MCF 10A (cell line): ENCODE results near the gene STAT4. TPM values are rescaled to one million over a fixed set of nuclear protein-coding genes. Genes with fewer than 3 reads are reported as not detected.

Experiments
- BruUV-seq: library from RNA; stranded (reverse); fragments of 400-500 nt; replicated peaks from 2 replicates; lab custom pipeline; 2021; lab: Mats Ljungman, UMichigan
- CTCF ChIA-PET: fragments of 300-600 bp; sonication (Branson Sonifier 250); formaldehyde crosslinking; extraction: SDS; loops from one replicate; lab custom pipeline; 2021; ENCODE audit warnings: antibody characterized with exemption, inconsistent platforms; lab: Yijun Ruan, JAX
- POLR2A ChIA-PET: fragments of 300-600, 350-650 bp; sonication (Branson Sonifier 250); formaldehyde crosslinking; extraction: SDS; loops from one replicate; lab custom pipeline; 2020; ENCODE audit warnings: antibody characterized with exemption, inconsistent platforms; lab: Yijun Ruan, JAX
- DNase-seq: peaks from one replicate; pipeline ENCODE4 v3.0.0-alpha.2; 2018; ENCODE audit not compliant: unreplicated experiment
- H3K27ac Mint-ChIP-seq: one replicate; pipeline ENCODE4 v1.8.0; 2022; ENCODE audit warnings: mild to moderate bottlenecking, low read depth, mixed read lengths; ENCODE audit not compliant: unreplicated experiment
- H3K27me3 Mint-ChIP-seq: one replicate; pipeline ENCODE4 v1.8.0; 2022; ENCODE audit warnings: mixed read lengths; ENCODE audit not compliant: insufficient read depth, unreplicated experiment
- H3K36me3 Mint-ChIP-seq: one replicate; pipeline ENCODE4 v1.8.0; 2022; ENCODE audit warnings: mild to moderate bottlenecking, moderate library complexity, mixed read lengths; ENCODE audit not compliant: insufficient read depth, unreplicated experiment
- H3K4me1 Mint-ChIP-seq: one replicate; pipeline ENCODE4 v1.8.0; 2022; ENCODE audit warnings: mixed read lengths; ENCODE audit not compliant: insufficient read depth, unreplicated experiment
- H3K4me3 Mint-ChIP-seq: one replicate; pipeline ENCODE4 v1.8.0; 2022; ENCODE audit warnings: mild to moderate bottlenecking, moderate library complexity, mixed read lengths; ENCODE audit not compliant: unreplicated experiment
- H3K9me3 Mint-ChIP-seq: one replicate; pipeline ENCODE4 v1.8.0; 2022; ENCODE audit warnings: mixed read lengths; ENCODE audit not compliant: unreplicated experiment
- CTCF ChIP-seq: fragments of 200-600 bp; IDR thresholded peaks from one replicate; pipeline ENCODE4 v1.8.0; 2022; ENCODE audit warnings: antibody characterized with exemption, mild to moderate bottlenecking; ENCODE audit not compliant: unreplicated experiment
- intact Hi-C: fragments of 100-400 bp; cut with micrococcal nuclease; formaldehyde crosslinking; loops from 2 replicates; pipeline ENCODE4 v1.14.1; 2022
- total RNA-seq: library from RNA; stranded (reverse); gene quantifications from 2 replicates; pipeline ENCODE4 v1.2.3, GENCODE V29; 2022

The STAT4 gene
- total RNA-seq, 1 experiment from 2014 or later = 1.4 TPM

GRCh38 chr2:190990132-190990531 lies 160.7 kb downstream of the STAT4 start:
- Mint-ChIP-seq H3K4me1 (no peaks in the 10 kb centered on the region), H3K27ac (no peak overlapping the region), H3K36me3 (peaks cover 75% of the 10 kb centered on the region), H3K27me3 (no peaks in the 10 kb centered on the region), H3K9me3 (no peaks in the 10 kb centered on the region), H3K4me3 (no peak overlapping the region)
- no peak for TF ChIP-seq CTCF
- intact Hi-C loops = no loop called here
- ChIA-PET POLR2A (interaction anchor here (0.9 to 1.2 kb wide), 2 partner anchors 30 to 382 kb away, joined by 3 to 4 read pairs; no protein-coding TSS in a partner anchor), CTCF (interaction anchor here (0.7 kb wide), 1 partner anchor 971 kb away, joined by 3 read pairs; no protein-coding TSS in a partner anchor)
- DNase-seq = no peak
- no TSS peak for BruUV-seq

GRCh38 chr2:190988910-190989309 lies 161.9 kb downstream of the STAT4 start:
- Mint-ChIP-seq H3K27me3 (no peaks in the 10 kb centered on the region), H3K27ac (no peak overlapping the region), H3K4me3 (no peak overlapping the region), H3K4me1 (peaks cover 7% of the 10 kb centered on the region), H3K36me3 (peaks cover 75% of the 10 kb centered on the region), H3K9me3 (no peaks in the 10 kb centered on the region)
- intact Hi-C loops = no loop called here
- POLR2A ChIA-PET = interaction anchor here (0.6 to 1.2 kb wide), 2 partner anchors 31 to 32 kb away, joined by 3 to 4 read pairs; no protein-coding TSS in a partner anchor
- no TSS peak for BruUV-seq
- no peak for TF ChIP-seq CTCF
- DNase-seq = no peak
- CTCF ChIA-PET = interaction anchor here (1.6 kb wide), 1 partner anchor 43 kb away, joined by 4 read pairs; no protein-coding TSS in a partner anchor

GRCh38 chr2:190987938-190988337 lies 162.9 kb downstream of the STAT4 start:
- peaks cover 7% of the 10 kb centered on the region for H3K4me1 Mint-ChIP-seq
- BruUV-seq = no TSS peak
- CTCF ChIA-PET = interaction anchor here (0.7 to 1.6 kb wide), 7 partner anchors 10 to 1564 kb away, joined by 3 to 7 read pairs (median 4); no protein-coding TSS in a partner anchor

GRCh38 chr2:190987116-190987515 lies 163.7 kb downstream of the STAT4 start:
- no peak overlapping the region for H3K4me3 Mint-ChIP-seq
- DNase-seq = no peak
- intact Hi-C loops = no loop called here
- H3K27ac Mint-ChIP-seq = no peak overlapping the region
- no peaks in the 10 kb centered on the region for H3K27me3 Mint-ChIP-seq
- no peak for TF ChIP-seq CTCF
- peaks cover 7% of the 10 kb centered on the region for H3K4me1 Mint-ChIP-seq
- BruUV-seq = no TSS peak
- H3K9me3 Mint-ChIP-seq = no peaks in the 10 kb centered on the region
- peaks cover 75% of the 10 kb centered on the region for H3K36me3 Mint-ChIP-seq
- ChIA-PET POLR2A (interaction anchor here (0.6 to 1.3 kb wide), 2 partner anchors 11 to 537 kb away, joined by 3 to 6 read pairs; no protein-coding TSS in a partner anchor), CTCF (interaction anchor here (0.6 to 1.2 kb wide), 6 partner anchors 13 to 206 kb away, joined by 3 to 7 read pairs (median 3); no protein-coding TSS in a partner anchor)

More at GRCh38 chr2:190987938-190988337, 162.9 kb downstream of the STAT4 start:
- H3K27me3 Mint-ChIP-seq = no peaks in the 10 kb centered on the region
- H3K9me3 Mint-ChIP-seq = no peaks in the 10 kb centered on the region
- H3K36me3 Mint-ChIP-seq = peaks cover 75% of the 10 kb centered on the region
- intact Hi-C loops = no loop called here
- POLR2A ChIA-PET = interaction anchor here (0.6 to 1.3 kb wide), 4 partner anchors 10 to 376 kb away, joined by 3 to 6 read pairs (median 4); no protein-coding TSS in a partner anchor
- no peak for DNase-seq
- no peak overlapping the region for H3K4me3 Mint-ChIP-seq
- H3K27ac Mint-ChIP-seq = no peak overlapping the region
- TF ChIP-seq CTCF = no peak
